ENCODE data around the gene SORCS2.

Gene SORCS2

GRCh38 chr4:7398788-7399439 is 206.6 kb downstream of the SORCS2 start:
- no peak for DNase-seq

- no peak for DNase-seq
Measured at GRCh38 chr4:7399440-7400234, 207.3 kb downstream of the SORCS2 start.

GRCh38 chr4:7400671-7401298 is 208.4 kb downstream of the SORCS2 start:
- DNase-seq: no peak

- DNase-seq: no peak
Measured at GRCh38 chr4:7402526-7402925, 210.2 kb downstream of the SORCS2 start.

- DNase-seq: no peak
Measured at GRCh38 chr4:7403001-7403400, 210.7 kb downstream of the SORCS2 start.

- no peak for DNase-seq
Measured at GRCh38 chr4:7408166-7408565, 215.8 kb downstream of the SORCS2 start.

- DNase-seq: no peak
Measured at GRCh38 chr4:7410446-7410845, 218.1 kb downstream of the SORCS2 start.

GRCh38 chr4:7411491-7411890 is 219.2 kb downstream of the SORCS2 start:
- no peak for DNase-seq

DNA sequence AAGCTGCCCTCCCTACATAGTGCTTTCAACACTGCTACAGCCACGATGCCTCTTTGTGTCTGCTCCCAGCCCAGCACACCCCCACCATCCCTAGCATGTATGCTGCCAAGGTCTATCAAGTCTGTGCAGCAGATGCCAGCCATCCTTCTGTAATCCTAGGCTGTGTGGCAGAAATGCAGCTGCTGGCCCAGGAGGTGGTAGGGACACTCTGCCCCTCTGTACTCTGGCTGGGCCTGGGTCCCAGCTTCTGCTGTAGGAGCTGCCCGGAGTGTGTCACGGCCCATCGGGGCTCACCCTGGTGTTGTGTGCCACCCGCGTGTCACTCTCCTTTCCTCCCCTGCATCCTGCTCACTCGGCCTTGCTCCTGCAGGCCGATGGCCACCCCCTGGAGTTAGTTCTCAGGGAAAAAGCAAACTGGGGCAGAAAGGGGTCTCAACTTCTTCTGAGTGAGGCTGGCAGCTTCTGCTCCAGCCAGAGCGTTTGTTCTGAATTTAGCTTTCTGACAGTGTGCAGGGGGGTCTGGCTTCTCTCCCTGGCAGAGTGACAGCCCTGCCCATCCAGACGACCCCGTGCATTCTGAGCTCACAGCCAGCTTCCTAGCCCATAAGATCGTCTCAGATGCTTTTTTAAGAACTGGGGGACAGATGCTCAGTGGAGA is 219.7 kb downstream of the SORCS2 start:
- no peak for DNase-seq

- no peak for DNase-seq
Measured at GRCh38 chr4:7412554-7412912, 220.2 kb downstream of the SORCS2 start.

DNA sequence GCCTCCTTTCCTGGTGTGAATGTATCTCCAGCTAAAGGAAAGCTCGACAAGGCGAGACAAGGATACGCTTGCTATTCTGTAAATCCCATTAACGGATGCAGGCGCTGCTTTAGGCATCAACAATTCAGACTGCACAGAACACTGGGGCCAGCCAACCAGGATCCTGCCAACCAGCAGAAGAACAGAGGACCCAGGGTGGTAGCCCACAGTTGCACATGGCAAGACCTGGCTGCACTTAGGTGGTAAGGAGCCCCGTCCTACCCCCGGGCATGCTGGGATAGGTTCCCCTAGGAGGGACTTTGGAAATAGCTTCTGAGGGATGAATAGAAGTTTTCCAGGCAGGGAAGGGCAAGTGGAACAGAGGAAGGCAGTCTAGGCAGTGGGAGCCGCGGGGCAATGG is 221.7 kb downstream of the SORCS2 start:
- DNase-seq: no peak

GRCh38 chr4:7414736-7415510 is 222.6 kb downstream of the SORCS2 start:
- no peak for DNase-seq

DNA sequence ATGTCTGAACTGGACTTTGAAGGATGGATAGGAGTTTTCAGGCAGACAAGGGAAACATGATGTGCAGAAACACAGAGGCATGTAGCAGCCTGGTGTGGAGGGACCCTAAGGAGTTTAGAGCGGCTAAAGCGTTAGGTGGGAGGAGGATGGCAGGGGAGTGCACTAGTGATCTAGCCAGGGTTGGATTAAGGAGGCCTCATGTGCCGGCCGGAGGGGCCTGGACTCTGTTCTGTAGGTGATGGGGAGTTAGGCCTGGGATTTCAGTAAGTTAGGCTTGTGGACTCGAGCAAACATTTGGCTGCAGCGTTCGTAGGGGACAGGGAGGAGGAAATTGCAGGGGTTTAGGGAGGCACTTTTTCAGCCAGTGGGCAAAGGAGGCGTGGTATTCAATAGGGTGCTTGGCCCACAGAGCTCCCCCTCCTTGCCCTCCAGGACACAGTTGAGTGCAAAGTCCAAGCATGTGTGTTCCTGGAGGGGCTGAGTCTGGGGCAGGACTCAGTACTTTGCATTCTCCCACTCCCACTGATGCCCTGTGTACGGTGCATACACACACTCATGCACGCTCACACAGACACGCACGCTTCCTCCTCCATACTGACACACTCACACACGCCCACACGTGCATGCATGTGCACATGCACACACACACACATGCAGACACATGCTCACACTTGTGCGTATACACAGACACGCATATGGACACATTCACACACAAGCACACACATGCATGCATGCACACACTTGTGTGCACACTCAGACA is 223.8 kb downstream of the SORCS2 start:
- DNase-seq: no peak

- no peak for DNase-seq
Measured at GRCh38 chr4:7416745-7417432, 224.6 kb downstream of the SORCS2 start.

GRCh38 chr4:7417639-7418038 is 225.3 kb downstream of the SORCS2 start:
- DNase-seq: no peak

DNA sequence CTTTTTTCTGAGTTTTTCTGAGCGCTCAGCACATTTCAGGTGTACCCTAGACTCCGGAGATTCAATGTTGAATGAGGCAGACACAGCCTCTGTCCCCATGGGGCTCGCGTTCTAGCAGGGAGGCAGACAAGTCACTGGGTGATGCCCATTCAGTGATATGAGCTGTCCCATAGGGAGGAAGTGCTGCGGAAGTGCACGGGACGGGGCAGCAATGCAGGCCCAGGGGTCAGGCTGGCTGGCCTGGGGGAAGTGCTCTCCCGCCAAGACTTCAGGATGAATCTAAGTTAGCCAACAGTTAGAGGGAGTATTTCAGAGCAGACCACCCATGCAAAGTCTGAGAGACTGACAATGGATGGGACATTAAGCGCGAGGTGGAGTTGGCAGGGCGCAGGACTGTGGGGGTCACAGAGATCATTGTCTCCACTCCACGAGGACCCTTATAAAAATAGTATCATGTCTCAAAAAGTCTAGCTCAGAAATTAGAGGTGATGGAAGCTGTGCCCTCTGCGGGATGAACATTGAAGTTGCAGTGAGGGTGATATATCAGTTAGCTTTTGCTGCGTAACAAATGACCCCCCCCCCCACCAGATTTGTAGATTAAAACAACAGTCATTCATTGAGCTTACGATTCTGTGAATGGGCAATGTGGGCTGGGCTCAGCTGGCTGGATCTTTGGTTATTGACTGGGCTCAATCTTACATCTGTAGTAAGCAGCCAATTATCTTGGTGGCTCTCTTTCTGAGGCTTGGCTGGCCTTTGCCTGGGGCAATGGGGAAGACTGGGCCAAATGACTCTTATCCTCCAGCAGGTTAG is 226.0 kb downstream of the SORCS2 start:
- DNase-seq: no peak

- DNase-seq: no peak
Measured at GRCh38 chr4:7419961-7420660, 227.8 kb downstream of the SORCS2 start.

DNA sequence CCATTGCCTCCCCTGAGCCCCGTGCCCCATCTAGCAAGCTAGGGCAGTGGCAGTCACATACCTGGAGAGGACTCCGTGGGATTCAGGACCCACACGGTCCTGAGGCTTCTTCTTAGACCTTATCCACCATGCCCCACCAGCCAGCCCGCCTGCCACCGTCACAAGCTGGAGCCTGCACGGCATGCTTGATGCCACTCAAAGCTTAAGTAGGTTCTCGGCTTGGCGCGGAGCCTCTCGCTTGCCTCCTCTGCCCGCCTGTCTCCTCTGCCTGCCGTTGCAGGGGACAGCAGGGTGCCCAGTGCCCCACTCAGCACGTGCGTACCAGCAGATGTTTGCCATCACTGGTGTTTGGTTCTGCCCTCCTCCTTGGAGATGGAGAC is 228.3 kb downstream of the SORCS2 start:
- DNase-seq: no peak

DNA sequence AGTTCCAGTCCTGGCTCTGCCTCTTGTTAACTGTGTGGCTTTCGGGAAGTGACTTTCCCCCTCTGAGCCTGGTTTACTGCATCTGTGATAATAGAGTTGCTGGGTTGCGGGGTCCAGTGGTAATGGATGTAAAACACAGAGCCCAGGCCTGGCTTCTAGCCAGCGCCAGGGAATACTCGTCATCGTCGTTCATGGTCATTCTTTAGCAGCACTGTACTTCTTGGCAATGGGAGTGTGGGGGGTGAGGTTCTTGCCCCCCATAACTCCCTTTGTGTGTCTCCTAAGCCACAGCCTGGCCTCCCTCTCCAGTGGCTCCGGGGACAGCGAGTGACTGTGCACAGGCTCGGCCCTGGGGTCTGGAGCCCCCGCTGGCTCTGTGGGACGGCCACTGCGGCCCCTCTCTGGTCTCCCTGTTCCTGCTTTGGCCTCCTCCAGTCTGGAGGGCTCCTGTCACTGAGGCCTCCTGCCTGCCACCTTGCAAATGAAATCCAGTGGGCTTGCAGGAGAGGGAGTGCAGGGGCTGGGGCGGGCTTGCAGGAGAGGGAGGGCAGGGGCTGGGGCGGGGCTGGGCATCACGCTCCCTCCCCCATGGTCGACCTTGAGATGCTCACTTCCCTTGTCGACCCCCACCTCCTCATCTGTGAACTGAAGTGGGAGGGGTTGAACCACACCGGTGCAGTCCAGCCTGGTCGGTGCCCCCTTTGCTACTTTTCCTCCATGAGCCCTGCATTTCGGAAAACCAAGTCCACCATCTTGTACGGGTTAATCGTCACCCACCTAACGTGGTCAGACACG is 229.2 kb downstream of the SORCS2 start:
- no peak for DNase-seq

Measured in stimulated activated CD4-positive, alpha-beta T cell treated with anti-CD3 and anti-CD28 coated beads, Interleukin-4, amount 100 ng/mL, for 1 hour (primary cell).